Ammon's horn (tissue), 1 donor: ENCODE data around the gene MYPN.
A peak's percentile ranks its signal among the peaks of the same experiment; 100 is the strongest.
"Not testable (repeated sequence)": the region's sequence is repeated elsewhere in the genome, so short reads cannot be mapped to it uniquely, and the experiment has no call there.

Experiments used
- DNase-seq: peaks from one replicate; pipeline ENCODE4 v3.0.0-alpha.2; 2016; ENCODE audit warnings: low spot score

The MYPN gene

DNA sequence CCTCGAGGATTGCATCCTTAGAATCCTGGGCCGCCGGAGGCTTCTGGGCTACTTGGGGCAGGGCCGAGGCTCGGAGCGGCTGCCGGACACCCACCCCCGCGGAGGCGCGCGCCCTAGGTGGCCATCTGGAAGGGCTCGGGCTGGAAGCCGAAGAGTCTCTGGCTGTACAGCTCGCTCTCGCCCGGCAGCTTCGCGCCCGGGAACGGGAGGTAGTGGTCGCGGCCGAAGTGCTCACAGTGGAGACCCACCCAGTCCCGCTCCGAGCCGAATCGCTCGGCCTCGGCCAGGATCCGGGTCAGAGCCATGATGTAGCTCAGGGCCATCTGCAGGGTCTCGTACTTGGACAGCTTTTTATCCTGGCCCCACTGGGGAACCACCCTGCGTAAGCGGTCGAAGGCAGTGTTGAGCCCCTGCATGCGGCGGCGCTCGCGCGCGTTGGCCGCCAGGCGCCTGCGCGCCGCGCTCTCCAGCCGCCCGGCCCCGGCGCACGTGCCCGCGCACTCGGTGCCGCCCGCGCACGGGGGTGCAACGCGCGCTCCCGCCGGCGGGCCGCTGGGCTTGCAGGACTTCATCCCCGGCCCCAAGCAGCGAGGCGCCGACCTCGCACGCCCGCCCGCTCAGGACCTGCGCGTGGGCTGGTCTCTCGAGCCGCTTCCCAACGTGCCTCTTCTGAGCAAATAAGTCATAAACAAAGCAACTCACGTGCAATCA lies 122.0 kb downstream of the MYPN start:
- peak; percentile 76 for DNase-seq

DNA sequence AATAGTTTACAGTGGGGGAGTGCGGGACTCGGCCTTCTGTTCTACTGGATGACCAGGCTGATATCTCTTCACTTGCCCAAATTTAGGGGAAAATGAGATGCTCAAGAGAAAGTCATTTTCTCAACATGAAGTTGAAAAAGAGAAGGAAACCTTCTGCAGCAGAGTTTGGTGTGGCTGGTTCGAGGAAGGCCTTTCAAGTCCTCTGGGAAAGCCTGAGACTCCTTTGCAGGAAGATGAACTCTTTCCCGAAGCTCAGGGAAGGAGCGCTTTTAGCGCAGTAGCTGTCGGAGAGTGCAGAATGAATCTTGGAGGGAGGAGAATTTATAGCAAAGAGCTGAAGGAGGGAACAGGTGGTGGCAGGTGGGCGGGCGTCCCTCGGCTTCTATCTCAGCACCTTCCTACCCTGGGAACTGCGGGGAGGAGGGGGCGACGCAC lies 122.5 kb downstream of the MYPN start, which contains the start of gene ATOH7:
TSS of gene ATOH7 (minus strand) at position 297 of the 435 bp plus-strand sequence. CDS start 436 bp downstream, outside the sequence.
- peak; percentile 8 for DNase-seq

- DNase-seq, result no peak
These were observed 123.8 kb downstream of the MYPN start for GRCh38 chr10:68233046-68233445.

DNA sequence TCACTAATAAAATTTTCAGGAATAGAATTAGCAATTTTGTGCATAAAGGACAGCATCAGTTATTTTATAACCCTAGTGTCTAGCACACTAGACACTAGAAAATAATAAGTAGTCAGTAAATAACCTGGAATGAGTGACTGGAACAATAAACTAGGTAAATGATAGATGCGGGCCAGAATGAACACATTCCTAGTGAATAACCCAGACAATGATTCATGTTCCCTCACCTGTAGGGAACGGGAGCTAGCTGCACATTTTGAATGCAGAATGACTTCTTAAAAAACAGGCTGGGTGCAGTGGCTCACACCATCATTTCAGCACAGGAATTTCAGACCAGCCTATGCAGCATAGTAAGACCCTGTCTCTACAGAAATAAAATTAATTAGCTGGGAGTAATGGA lies 125.8 kb downstream of the MYPN start:
- no peak for DNase-seq

- DNase-seq, result no peak
These were observed 126.3 kb downstream of the MYPN start for GRCh38 chr10:68235581-68235980.

DNA sequence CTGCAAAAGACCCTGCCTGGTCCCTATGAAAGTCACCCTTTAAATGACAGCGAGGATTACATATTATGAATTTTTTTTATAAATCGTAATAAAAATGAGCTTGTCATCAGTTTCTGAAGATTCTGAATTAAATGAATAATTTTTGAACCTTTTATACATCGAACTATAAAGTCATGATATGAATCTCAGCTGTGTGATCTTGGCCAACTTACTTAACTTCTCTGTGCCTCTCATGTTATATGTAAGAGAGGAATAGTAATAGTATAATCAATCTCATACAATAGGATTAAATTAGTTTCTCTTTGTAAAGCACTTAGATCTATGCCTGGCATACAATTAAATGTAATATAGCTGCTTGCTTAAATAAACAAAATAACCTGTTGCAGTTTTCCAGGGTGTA lies 127.9 kb downstream of the MYPN start:
- DNase-seq, result no peak

- no peak for DNase-seq
These were observed 129.1 kb downstream of the MYPN start for GRCh38 chr10:68238371-68238770.

DNA sequence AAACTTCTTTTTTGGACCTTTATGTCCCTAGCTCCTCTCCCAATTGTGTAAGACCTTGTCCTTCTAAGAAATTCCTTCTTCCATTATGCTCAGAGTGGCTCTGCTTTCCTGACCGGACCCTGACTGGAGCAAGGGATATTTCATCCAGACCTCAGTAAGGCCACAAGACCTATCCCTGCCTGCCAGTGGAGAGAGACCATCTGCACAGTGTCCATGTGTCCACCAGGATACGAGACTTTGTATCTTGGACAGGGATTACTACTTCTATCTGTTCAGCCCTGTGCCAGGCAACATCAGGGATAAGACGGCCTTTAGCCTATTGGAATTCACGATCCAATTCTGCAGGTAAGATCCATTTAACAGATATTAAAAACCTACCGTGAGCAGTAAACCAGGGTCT lies 129.8 kb downstream of the MYPN start:
- DNase-seq, result no peak

GRCh38 chr10:68239596-68240150 lies 130.4 kb downstream of the MYPN start:
- DNase-seq, result no peak

DNA sequence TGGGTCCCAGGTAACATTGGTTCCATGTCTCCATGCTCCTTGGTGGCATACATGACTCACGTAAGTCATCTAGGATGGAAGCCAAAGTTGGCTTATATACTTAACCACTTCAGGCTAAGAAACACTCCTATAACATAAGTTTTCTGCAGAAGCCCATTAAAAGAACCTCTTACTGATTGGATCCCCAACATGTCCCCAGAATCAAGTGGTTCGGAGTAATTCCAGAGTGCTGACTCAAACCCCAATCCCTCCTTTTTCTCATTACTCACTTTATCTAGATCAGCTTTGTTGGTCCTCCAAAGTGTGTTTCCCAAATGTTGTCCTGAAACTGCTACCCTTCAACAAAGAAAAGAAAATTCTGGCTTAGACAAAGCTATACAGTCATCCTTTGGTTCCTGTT lies 132.8 kb downstream of the MYPN start:
- DNase-seq, result no peak

- DNase-seq, result not testable (repeated sequence)
These were observed 137.1 kb downstream of the MYPN start for GRCh38 chr10:68246397-68246796.

GRCh38 chr10:68247931-68248330 lies 138.6 kb downstream of the MYPN start:
- no peak for DNase-seq

DNA sequence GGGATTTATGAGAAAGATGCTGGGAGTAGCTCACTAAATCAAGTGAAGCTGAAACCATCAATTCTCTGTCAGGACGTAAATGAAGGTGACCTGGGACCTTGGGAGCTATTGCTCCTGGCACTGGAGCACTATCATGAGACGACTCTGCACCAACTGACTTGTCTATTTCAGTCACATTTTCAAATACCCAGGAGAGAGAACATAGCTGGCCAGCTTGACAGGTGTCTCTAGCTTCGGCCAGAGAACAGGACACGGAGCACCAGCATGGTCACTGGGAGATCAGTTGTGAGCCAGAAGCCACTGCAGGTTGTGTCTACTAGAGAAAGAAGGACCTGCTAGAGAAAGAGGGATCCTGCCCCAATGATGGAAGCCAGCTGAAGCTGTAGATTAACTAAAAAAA lies 140.0 kb downstream of the MYPN start:
- no peak for DNase-seq

GRCh38 chr10:68251151-68251550 lies 141.9 kb downstream of the MYPN start:
- DNase-seq, result no peak

DNA sequence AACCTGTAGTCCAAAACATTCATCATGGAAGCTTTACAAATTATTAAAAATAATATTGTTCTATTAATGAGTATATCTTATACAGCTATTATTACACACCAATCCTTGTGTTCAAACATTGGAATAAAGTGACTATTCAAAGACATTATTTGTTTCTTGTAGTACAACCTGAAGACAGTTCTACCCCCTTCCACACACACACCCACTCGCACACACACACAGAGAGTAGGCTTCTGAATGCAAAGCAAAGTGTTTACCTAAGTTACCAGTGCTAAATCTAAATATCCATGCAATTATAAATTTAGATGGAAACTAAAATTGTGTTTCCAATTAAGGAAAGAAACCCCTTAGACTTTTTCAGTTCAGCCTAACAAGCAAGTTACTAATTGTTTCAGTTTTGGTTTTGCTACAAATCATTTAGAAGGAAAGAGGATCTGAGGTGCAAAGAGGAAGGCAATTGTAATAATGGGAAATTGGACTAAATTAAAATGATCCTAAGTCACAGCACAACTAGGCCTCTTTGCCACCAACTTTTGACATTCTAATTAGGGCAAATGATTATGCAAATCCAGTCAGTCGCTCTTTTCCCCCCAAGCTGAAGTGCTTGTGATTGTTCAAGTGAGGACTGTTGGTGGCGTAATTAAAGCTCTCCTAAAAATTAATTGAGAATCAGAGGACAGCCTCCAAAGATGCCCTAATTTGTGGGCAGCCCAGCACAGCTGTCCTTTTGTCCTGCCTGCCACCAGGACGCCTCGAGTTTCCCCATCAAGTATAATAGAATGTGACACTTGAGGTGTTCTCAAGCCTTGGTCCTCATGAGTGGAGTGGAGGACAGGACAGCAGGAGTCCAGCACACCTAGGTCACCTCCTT lies 142.6 kb downstream of the MYPN start:
- no peak for DNase-seq

DNA sequence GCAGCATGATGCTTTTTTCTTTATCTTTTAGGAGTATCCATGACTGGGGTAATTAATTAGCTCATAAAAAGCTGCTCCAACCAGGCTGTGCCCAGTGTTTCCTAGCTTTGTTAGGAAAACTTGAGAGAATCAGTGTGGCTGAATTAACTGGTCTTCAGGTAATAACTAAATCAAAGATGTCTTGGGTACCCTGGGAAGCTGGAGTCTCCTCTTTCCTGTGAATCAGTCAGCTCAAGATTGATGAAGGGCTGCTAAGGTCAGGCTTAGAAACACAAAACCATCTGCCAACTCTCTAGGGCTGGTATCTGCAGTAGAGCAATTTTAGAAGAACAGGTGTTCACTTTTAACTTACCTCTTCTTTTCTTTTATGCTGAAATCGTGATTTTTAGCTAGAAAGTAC lies 144.1 kb downstream of the MYPN start:
- DNase-seq, result no peak

- peak; percentile 49 for DNase-seq
These were observed 152.0 kb downstream of the MYPN start for GRCh38 chr10:68261132-68261856.
